Transverse colon (tissue), 3 donors: ENCODE data around the gene SCAMP4.

Source experiments
- CTCF ChIP-seq, 5 experiments: fragments of 200-600 bp in 3 of 5; fragments of 450-650 bp in 2 of 5; sonication (generic) in 3 of 5; IDR thresholded peaks; 1 replicate in 2 of 5; 2 replicates in 3 of 5; pipeline ENCODE4 v1.5.1; 2016 to 2017; ENCODE audit warnings: antibody characterized with exemption in 5 of 5, inconsistent platforms in 3 of 5, mild to moderate bottlenecking in 2 of 5, moderate library complexity in 1 of 5
- POLR2A ChIP-seq: fragments of 450-650 bp; IDR thresholded peaks from one replicate; pipeline ENCODE4 v1.6.1; 2016; ENCODE audit warnings: antibody characterized with exemption, mild to moderate bottlenecking, moderate library complexity

GRCh38 chr19:1962674-1963073 lies 57.5 kb downstream of the SCAMP4 start:
- TF ChIP-seq CTCF (IDR thresholded peaks at IDR 0.05): no peak
- no peak for TF ChIP-seq POLR2A
